ENCODE measurements around the gene PAOX.

Gene PAOX

GRCh38 chr10:133401981-133402725 lies 23.1 kb downstream of the PAOX start:
- H3K4me3 ChIP-seq (ENCODE audit: low read depth, low read length) = no peak overlapping the region
- DNase-seq (ENCODE audit: low read depth) = no peak
- TF ChIP-seq CTCF (IDR thresholded peaks at IDR 0.05; ENCODE audit: low read depth, low read length, missing control alignments) = no peak

- TF ChIP-seq CTCF (IDR thresholded peaks at IDR 0.05; ENCODE audit: low read depth, low read length, missing control alignments) = no peak
- DNase-seq (ENCODE audit: low read depth) = no peak
- no peak overlapping the region for H3K4me3 ChIP-seq (ENCODE audit: low read depth, low read length)
Measured at GRCh38 chr10:133403359-133403758, 24.3 kb downstream of the PAOX start.

- no peak for DNase-seq (ENCODE audit: low read depth)
- TF ChIP-seq CTCF (IDR thresholded peaks at IDR 0.05; ENCODE audit: low read depth, low read length, missing control alignments) = no peak
- H3K4me3 ChIP-seq (ENCODE audit: low read depth, low read length) = no peak overlapping the region
Measured at GRCh38 chr10:133403784-133404183, 24.7 kb downstream of the PAOX start.

GRCh38 chr10:133405272-133405671 lies 26.2 kb downstream of the PAOX start:
- no peak for DNase-seq (ENCODE audit: low read depth)

GRCh38 chr10:133405844-133406527 lies 26.9 kb downstream of the PAOX start:
- no peak overlapping the region; the same call in 1 of the 2 replicates for H3K4me3 ChIP-seq (ENCODE audit: low read depth, low read length)
- no peak for TF ChIP-seq CTCF (IDR thresholded peaks at IDR 0.05; ENCODE audit: low read depth, low read length, missing control alignments)
- DNase-seq (ENCODE audit: low read depth) = no peak

More at GRCh38 chr10:133405272-133405671, 26.2 kb downstream of the PAOX start:
- no peak overlapping the region for H3K4me3 ChIP-seq (ENCODE audit: low read depth, low read length)
- no peak for TF ChIP-seq CTCF (IDR thresholded peaks at IDR 0.05; ENCODE audit: low read depth, low read length, missing control alignments)

GRCh38 chr10:133411523-133412380 lies 32.7 kb downstream of the PAOX start:
- no peak for DNase-seq (ENCODE audit: low read depth)
- no peak for TF ChIP-seq CTCF (IDR thresholded peaks at IDR 0.05; ENCODE audit: low read depth, low read length, missing control alignments)
- no peak overlapping the region for H3K4me3 ChIP-seq (ENCODE audit: low read depth, low read length)

All from GM12864 (cell line).